ENCODE measurements around the gene CLEC1A. TPM values are rescaled to one million over a fixed set of nuclear protein-coding genes. Genes with fewer than 3 reads are reported as not detected.

CLEC1A gene
- total RNA-seq, result 0.37 and 0.40 TPM in 2 replicates

GRCh38 chr12:10098791-10099190, at the start of gene CLEC1A:
Gene CLEC1A (minus strand): TSS chr12:10098985. CDS start chr12:10098922, 63 bp downstream.

GRCh38 chr12:10130042-10130441, 31.3 kb upstream of the CLEC1A start, which contains the start of gene CLEC7A:
Gene CLEC7A (minus strand): TSS chr12:10130199. CDS start chr12:10130082, 117 bp downstream.

GRCh38 chr12:10030446-10030845, 68.3 kb downstream of the CLEC1A start, which contains the start of gene CLEC9A:
Gene CLEC9A (plus strand): TSS chr12:10030682. CDS start chr12:10052688, 22,006 bp downstream.

Other genes starting within 250 kb of the CLEC1A start
- gene CLEC2B, start 229.6 kb downstream of the CLEC1A start, total RNA-seq, result 4.2 and 4.4 TPM in 2 replicates
- not detected in 2 replicates for gene KLRF2, start 217.5 kb downstream of the CLEC1A start, total RNA-seq
- not detected in 2 replicates for gene CLEC2A, start 166.6 kb downstream of the CLEC1A start, total RNA-seq
- gene CLEC12A, start 127.6 kb downstream of the CLEC1A start, total RNA-seq, result not detected in 2 replicates
- gene CLEC1B, start 99.9 kb downstream of the CLEC1A start, total RNA-seq, result not detected in 2 replicates
- gene CLEC12B, start 88.4 kb downstream of the CLEC1A start, total RNA-seq, result not detected in 2 replicates
- not detected in 2 replicates for gene CLEC9A, start 68.3 kb downstream of the CLEC1A start, total RNA-seq
- gene CLEC7A, start 31.2 kb upstream of the CLEC1A start, total RNA-seq, result not detected in 2 replicates
- not detected in 2 replicates for gene OLR1, start 73.1 kb upstream of the CLEC1A start, total RNA-seq
- not detected in 2 replicates for gene TMEM52B, start 80.0 kb upstream of the CLEC1A start, total RNA-seq
- 45.8 and 55.0 TPM in 2 replicates for gene GABARAPL1, start 113.9 kb upstream of the CLEC1A start, total RNA-seq
- 0.06 and 0.13 TPM in 2 replicates for gene KLRD1, start 208.9 kb upstream of the CLEC1A start, total RNA-seq